ENCODE measurements around the gene DAPK1.

The DAPK1 gene

DNA sequence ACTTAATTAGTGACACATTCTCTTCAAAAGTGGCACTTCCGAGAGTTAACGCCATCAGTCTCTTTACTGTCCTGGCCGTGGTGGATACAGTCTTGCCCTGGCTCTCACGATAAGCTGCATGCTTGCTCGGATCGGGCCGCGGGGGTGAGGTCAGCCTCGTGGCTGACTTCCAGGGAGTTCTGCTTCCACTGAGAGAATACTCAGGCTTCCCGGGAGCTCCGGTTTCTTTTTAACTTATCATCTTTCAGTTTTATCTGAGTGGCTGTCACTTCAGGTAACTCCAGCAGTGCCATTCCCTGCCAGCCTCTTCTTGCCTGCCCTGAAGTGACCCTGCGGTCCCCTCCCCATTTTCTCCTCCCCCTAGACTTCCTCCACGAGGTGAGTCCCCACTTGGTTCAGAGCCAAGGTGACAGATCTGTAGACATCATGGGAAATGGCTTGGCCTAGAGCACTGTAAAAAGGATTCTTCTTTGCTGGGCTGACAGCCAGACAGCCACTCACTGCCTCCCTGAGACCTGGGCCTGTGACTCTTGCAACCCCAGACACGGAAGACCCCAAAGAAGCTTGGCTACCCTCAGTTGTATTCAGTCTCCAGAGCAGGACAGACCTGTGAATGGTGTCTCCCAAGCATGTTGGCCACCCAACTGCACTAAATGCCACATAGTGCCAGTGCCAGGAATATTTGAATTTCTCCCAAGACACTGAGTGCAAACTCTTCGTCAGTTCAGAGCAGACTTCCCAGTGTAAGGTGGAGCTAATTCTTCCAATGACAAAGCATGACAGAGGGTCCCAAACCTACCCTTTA, 95.1 kb downstream of the DAPK1 start:
- H3K9me3 ChIP-seq (ENCODE audit: control insufficient read depth, insufficient read depth, low read length) = no peaks in the 10 kb centered on the region
- H3K4me3 ChIP-seq (ENCODE audit: low read depth, low read length) = no peak overlapping the region
- no peaks in the 10 kb centered on the region for H3K36me3 ChIP-seq (ENCODE audit: control insufficient read depth, insufficient read depth, low read length)
- H3K4me1 ChIP-seq (ENCODE audit: control insufficient read depth, insufficient read depth, low read length) = peaks cover 13% of the 10 kb centered on the region
- H3K27me3 ChIP-seq (ENCODE audit: control insufficient read depth, insufficient read depth, low read length) = no peaks in the 10 kb centered on the region
- H3K9ac ChIP-seq (ENCODE audit: low read depth, low read length) = no peak overlapping the region

DNA sequence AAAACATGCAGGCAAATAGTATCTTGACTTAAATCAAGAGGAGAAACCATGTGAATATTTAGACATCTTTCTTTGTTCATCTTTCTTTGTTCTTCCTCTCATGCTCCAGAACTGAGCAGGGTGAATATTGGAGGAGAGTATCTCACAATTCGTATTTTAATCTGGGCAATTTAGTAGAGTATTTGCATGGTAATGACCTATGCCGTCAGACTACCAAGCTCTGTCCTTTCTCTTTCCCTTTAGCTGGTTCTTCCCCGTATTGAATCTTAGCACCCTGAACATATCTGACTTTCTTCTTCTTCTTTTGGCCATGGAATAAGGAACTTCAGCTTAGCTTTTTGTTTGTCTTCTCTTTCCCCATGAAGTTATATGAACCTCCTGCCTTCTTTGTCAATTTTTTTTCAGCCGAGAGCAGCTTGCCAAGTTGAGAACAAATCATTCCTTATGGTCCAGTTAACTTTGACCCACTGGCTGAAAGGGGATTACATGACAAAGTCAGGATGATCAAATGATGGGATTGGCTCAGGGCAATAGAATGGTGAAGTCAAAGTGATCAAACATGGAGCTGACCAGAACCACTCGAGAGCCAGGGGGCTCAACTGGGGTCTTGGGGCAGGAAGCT, 95.8 kb downstream of the DAPK1 start:
- Histone ChIP-seq H3K27me3 (ENCODE audit: control insufficient read depth, insufficient read depth, low read length) (no peaks in the 10 kb centered on the region), H3K36me3 (ENCODE audit: control insufficient read depth, insufficient read depth, low read length) (no peaks in the 10 kb centered on the region), H3K9ac (ENCODE audit: low read depth, low read length) (no peak overlapping the region), H3K9me3 (ENCODE audit: control insufficient read depth, insufficient read depth, low read length) (no peaks in the 10 kb centered on the region), H3K4me1 (ENCODE audit: control insufficient read depth, insufficient read depth, low read length) (peaks cover 13% of the 10 kb centered on the region), H3K4me3 (ENCODE audit: low read depth, low read length) (no peak overlapping the region)

DNA sequence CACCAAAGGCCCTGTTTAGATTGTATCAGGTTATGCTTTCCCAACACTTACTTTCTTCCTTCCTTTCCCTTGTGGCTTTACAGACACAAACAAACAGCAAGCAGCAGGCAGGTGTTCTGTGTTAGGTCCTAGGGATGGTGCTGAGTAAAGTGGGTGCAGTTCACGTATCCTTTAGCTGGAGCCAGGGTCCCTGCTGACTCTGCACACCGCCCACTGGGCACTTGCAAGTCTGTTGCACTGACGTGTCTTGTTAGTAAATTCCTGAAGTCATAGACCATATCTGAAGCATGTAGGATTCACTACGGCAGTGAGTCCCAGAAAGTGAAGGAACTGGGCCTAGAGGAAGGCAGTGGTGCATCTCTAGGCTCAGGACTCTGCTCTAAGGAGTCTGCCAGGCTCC, 96.5 kb downstream of the DAPK1 start:
- Histone ChIP-seq H3K36me3 (ENCODE audit: control insufficient read depth, insufficient read depth, low read length) (no peaks in the 10 kb centered on the region), H3K9me3 (ENCODE audit: control insufficient read depth, insufficient read depth, low read length) (no peaks in the 10 kb centered on the region), H3K27me3 (ENCODE audit: control insufficient read depth, insufficient read depth, low read length) (no peaks in the 10 kb centered on the region), H3K4me1 (ENCODE audit: control insufficient read depth, insufficient read depth, low read length) (peaks cover 13% of the 10 kb centered on the region), H3K9ac (ENCODE audit: low read depth, low read length) (no peak overlapping the region), H3K4me3 (ENCODE audit: low read depth, low read length) (no peak overlapping the region)

DNA sequence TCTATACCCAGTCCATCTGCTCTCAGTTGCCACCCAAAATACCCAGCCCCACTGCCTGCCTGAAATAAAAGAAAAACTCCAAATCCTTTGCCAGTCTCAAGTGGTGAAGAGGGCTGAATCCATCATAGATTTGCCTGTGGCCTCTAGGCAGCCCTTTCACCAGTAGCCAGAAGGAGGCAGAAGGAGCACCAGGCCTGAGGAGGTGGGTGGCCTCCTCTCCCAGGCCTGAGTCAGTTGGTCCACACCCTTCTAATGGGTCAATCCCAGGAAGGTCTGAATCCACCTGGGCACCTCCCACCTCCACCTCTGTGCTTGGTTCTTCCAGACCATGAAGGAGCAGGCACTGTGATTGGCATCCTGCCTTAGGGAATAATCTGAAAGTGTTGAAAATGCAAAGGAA, 97.0 kb downstream of the DAPK1 start:
- Histone ChIP-seq H3K4me3 (ENCODE audit: low read depth, low read length) (no peak overlapping the region), H3K36me3 (ENCODE audit: control insufficient read depth, insufficient read depth, low read length) (no peaks in the 10 kb centered on the region), H3K4me1 (ENCODE audit: control insufficient read depth, insufficient read depth, low read length) (peaks cover 13% of the 10 kb centered on the region), H3K9me3 (ENCODE audit: control insufficient read depth, insufficient read depth, low read length) (no peaks in the 10 kb centered on the region), H3K9ac (ENCODE audit: low read depth, low read length) (no peak overlapping the region), H3K27me3 (ENCODE audit: control insufficient read depth, insufficient read depth, low read length) (no peaks in the 10 kb centered on the region)

DNA sequence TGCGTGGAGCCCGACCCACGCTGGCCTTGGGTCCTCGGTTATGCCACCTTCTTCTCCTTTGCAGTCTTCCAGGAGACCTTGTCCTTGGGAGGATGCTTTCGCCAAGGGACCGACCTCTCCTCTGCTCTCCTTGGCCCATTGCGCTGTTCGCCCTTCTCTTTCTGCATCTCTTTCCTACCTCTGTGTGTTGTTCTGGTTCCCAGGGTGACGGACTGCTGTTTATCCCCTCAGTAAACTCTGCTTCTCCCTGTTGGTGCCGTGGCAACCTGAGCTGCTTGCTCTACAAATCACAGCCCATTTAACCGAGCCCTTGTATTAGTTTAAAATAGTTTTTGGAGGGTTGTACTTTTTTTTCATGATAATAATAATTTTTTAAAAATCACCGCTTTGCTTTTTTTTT, 97.9 kb downstream of the DAPK1 start:
- H3K9me3 ChIP-seq (ENCODE audit: control insufficient read depth, insufficient read depth, low read length) = no peaks in the 10 kb centered on the region
- no peak overlapping the region for H3K9ac ChIP-seq (ENCODE audit: low read depth, low read length)
- no peaks in the 10 kb centered on the region for H3K27me3 ChIP-seq (ENCODE audit: control insufficient read depth, insufficient read depth, low read length)
- H3K4me1 ChIP-seq (ENCODE audit: control insufficient read depth, insufficient read depth, low read length) = peaks cover 14% of the 10 kb centered on the region
- no peak overlapping the region for H3K4me3 ChIP-seq (ENCODE audit: low read depth, low read length)
- H3K36me3 ChIP-seq (ENCODE audit: control insufficient read depth, insufficient read depth, low read length) = no peaks in the 10 kb centered on the region

DNA sequence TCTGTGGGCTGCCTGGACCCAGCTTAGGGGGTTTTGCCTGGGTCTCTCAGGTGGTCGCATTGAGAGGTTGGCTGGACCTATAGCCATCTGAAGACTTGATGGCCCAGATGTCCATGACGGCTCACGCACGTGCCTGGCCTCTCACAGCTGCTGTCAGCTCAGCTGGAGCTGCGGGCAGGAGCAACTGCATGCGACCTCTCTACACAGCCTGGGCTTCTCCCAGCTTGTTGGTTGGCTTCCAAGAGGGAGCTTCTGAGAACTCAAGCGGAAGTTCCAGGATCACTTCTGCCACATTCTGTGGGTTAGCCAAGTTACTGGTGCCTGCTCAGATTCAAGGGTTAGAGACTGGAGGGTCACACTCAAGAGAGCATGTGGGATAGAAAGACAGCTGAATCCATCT, 99.2 kb downstream of the DAPK1 start:
- H3K4me3 ChIP-seq (ENCODE audit: low read depth, low read length) = no peak overlapping the region
- peaks cover 16% of the 10 kb centered on the region for H3K4me1 ChIP-seq (ENCODE audit: control insufficient read depth, insufficient read depth, low read length)
- no peaks in the 10 kb centered on the region for H3K27me3 ChIP-seq (ENCODE audit: control insufficient read depth, insufficient read depth, low read length)
- no peak overlapping the region for H3K9ac ChIP-seq (ENCODE audit: low read depth, low read length)
- no peaks in the 10 kb centered on the region for H3K36me3 ChIP-seq (ENCODE audit: control insufficient read depth, insufficient read depth, low read length)
- H3K9me3 ChIP-seq (ENCODE audit: control insufficient read depth, insufficient read depth, low read length) = no peaks in the 10 kb centered on the region

DNA sequence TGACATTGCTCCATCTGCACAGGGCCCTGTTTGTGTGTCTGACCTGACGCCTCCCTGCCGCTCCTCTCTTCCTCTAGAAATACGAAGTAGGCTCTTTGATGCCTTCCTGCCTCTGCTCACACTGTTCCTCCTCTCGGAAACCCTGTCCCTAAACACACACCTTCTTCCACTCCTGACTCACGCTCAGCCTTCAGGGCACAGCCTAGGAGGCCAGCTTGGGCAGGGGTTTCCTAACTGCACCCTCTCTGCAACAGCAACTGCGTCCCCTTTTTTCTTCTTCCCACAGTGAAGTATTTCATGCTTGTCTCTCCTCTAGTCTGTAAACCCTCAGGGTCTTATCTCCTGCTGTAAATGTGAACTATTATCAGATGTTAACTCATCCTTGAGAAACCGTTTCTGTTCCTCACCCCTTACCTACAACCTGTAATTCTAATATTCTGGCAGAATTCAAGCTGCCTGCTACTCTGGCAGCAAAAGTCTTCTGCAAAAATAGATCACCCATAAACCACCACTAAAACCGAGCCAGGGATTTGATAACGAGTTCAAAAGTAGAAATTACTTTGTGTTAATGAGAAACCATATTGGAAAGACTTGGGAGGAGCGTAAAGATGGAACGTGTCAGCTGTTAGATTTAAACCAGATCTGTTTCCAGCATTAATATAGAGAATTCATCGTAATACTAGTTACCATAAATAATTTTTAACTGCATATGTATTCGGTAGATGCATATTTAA, 100.2 kb downstream of the DAPK1 start:
- H3K9ac ChIP-seq (ENCODE audit: low read depth, low read length) = no peak overlapping the region
- peaks cover 15% of the 10 kb centered on the region for H3K4me1 ChIP-seq (ENCODE audit: control insufficient read depth, insufficient read depth, low read length)
- H3K27me3 ChIP-seq (ENCODE audit: control insufficient read depth, insufficient read depth, low read length) = no peaks in the 10 kb centered on the region
- no peaks in the 10 kb centered on the region for H3K9me3 ChIP-seq (ENCODE audit: control insufficient read depth, insufficient read depth, low read length)
- H3K4me3 ChIP-seq (ENCODE audit: low read depth, low read length) = no peak overlapping the region
- no peaks in the 10 kb centered on the region for H3K36me3 ChIP-seq (ENCODE audit: control insufficient read depth, insufficient read depth, low read length)

DNA sequence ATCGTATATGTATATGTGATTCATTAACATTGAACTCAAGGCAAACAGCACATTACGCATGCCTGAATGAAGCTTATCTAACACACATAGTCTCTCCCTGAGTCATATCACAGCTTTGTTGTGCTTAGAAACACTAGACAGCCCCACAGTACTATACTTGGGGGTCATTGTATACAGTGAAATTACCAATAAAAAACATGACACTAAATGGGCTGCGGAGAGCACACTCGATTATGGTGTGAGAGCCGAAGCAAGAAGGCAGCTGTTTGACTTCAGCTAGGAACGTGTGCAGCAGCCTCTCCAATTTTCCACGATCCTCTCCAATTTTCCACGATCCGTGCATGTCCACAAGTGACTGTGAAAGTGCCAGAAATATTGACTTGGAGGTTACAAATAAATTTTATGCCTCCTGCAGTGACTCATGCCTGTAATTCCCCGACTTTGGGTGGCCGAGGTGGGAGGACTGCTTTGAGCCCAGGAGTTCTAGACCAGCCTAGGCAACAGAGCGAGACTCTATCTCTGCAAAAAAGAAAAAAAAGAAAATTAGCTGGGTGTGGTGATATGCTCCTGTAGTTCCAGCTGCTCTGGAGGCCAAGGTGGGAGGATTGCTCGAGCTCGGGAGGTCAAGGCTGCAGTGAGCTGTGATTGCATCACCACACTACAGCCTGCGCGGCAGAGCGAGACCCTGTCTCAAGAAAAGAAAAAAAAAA, 102.4 kb downstream of the DAPK1 start:
- H3K4me3 ChIP-seq (ENCODE audit: low read depth, low read length) = no peak overlapping the region

DNA sequence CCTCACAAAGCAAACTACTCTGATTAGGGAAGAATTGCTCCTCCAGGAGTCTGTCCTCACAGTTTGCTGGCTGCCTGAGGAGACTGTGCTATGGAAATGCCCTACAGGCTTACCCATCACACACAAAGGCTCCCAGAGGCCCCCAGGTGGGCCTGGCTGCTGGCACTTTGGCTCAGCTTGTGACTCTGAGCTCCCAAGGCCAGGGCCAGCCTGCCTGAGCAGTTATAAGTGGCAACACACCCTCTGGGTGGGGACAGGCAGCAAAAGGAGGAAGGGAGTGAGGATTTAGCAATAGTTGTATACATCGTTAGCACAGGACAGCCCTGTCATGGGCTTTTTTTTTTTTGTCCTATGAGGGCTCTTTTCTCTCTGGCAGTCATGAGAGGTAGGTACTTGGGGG, 103.5 kb downstream of the DAPK1 start:
- peaks cover 3% of the 10 kb centered on the region for H3K4me1 ChIP-seq (ENCODE audit: control insufficient read depth, insufficient read depth, low read length)

More for the DNA sequence above, 102.4 kb downstream of the DAPK1 start:
- Histone ChIP-seq H3K36me3 (ENCODE audit: control insufficient read depth, insufficient read depth, low read length) (peaks cover 4% of the 10 kb centered on the region), H3K9me3 (ENCODE audit: control insufficient read depth, insufficient read depth, low read length) (no peaks in the 10 kb centered on the region), H3K27me3 (ENCODE audit: control insufficient read depth, insufficient read depth, low read length) (no peaks in the 10 kb centered on the region), H3K9ac (ENCODE audit: low read depth, low read length) (no peak overlapping the region), H3K4me1 (ENCODE audit: control insufficient read depth, insufficient read depth, low read length) (peaks cover 3% of the 10 kb centered on the region)

DNA sequence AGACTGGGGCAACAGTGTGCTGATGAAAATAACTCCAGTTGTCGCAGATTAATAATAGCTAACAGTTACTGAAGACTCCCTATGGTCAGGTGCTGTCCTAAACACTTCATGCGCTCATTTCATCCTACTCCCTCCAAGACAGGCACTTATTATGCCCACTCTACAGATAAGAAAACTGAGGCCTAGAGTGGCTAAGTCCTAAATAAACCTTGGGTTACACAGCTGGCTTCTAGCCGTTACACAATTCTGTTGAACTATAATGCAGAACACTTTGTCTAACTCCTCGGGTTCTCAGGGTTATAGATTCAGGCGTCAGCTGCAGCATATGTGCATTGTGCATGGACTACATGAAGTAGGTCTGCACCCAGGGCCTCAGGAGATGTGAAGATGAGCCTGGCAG, 103.9 kb downstream of the DAPK1 start:
- Histone ChIP-seq H3K4me1 (ENCODE audit: control insufficient read depth, insufficient read depth, low read length) (peaks cover 3% of the 10 kb centered on the region), H3K4me3 (ENCODE audit: low read depth, low read length) (no peak overlapping the region), H3K27me3 (ENCODE audit: control insufficient read depth, insufficient read depth, low read length) (no peaks in the 10 kb centered on the region), H3K9ac (ENCODE audit: low read depth, low read length) (no peak overlapping the region), H3K9me3 (ENCODE audit: control insufficient read depth, insufficient read depth, low read length) (no peaks in the 10 kb centered on the region), H3K36me3 (ENCODE audit: control insufficient read depth, insufficient read depth, low read length) (peaks cover 8% of the 10 kb centered on the region)

More for the DNA sequence above, 103.5 kb downstream of the DAPK1 start:
- H3K9me3 ChIP-seq (ENCODE audit: control insufficient read depth, insufficient read depth, low read length) = no peaks in the 10 kb centered on the region
- peaks cover 8% of the 10 kb centered on the region for H3K36me3 ChIP-seq (ENCODE audit: control insufficient read depth, insufficient read depth, low read length)
- H3K9ac ChIP-seq (ENCODE audit: low read depth, low read length) = no peak overlapping the region
- no peak overlapping the region for H3K4me3 ChIP-seq (ENCODE audit: low read depth, low read length)
- H3K27me3 ChIP-seq (ENCODE audit: control insufficient read depth, insufficient read depth, low read length) = no peaks in the 10 kb centered on the region

DNA sequence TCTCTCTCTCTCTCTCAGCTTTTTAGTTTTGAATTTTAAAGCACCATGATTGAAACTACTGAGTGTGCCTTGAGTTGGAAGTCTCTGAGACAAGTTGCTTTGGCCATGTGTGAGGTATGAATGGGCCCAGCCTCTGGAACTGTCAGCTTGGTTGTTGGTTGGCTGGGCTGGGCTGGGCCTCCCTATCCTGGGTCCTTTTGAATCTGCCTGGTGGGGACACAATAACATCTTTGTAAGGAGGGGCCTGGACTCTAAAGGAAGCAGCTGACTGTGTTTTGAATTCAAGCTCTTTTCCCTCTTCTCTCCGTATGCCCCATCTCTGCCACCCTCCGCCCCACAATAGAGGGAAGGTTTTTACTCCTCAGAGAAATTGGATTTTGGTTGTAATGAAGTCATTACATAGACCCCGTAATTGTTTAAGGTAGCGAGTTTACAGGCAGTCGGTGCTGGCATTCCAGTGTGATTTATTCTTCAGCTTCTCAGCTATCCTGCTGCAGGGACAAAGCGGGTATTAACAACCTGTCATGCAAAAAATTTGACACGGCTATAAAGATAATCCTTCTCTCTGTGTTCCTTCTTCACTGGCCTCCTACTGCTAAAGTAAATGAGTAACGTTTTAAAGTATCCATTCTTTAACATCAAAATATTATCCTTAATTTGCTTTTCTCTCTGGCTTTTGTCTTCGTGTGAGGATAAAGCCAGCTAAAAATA, 105.4 kb downstream of the DAPK1 start:
- Histone ChIP-seq H3K27me3 (ENCODE audit: control insufficient read depth, insufficient read depth, low read length) (no peaks in the 10 kb centered on the region), H3K36me3 (ENCODE audit: control insufficient read depth, insufficient read depth, low read length) (peaks cover 8% of the 10 kb centered on the region), H3K4me1 (ENCODE audit: control insufficient read depth, insufficient read depth, low read length) (peaks cover 3% of the 10 kb centered on the region)

More for the DNA sequence above, 105.4 kb downstream of the DAPK1 start:
- H3K9ac ChIP-seq (ENCODE audit: low read depth, low read length) = no peak overlapping the region
- H3K4me3 ChIP-seq (ENCODE audit: low read depth, low read length) = no peak overlapping the region
- H3K9me3 ChIP-seq (ENCODE audit: control insufficient read depth, insufficient read depth, low read length) = no peaks in the 10 kb centered on the region
